Lower leg skin (tissue), 4 donors: ENCODE results near the gene NLRP6. TPM values are rescaled to one million over a fixed set of nuclear protein-coding genes. Genes with fewer than 3 reads are reported as not detected.
"Not testable (repeated sequence)": the region's sequence is repeated elsewhere in the genome, so short reads cannot be mapped to it uniquely, and the experiment has no call there.

ENCODE experiments used
- DNase-seq, 2 donors: peaks; one replicate each; pipeline ENCODE4 v3.0.0-alpha.2; 2019; ENCODE audit warnings: low spot score in 2 of 2
- H3K4me3 ChIP-seq: fragments of 200-600 bp; sonication (generic); 2 replicates; pipeline ENCODE4 v1.5.1; 2017; ENCODE audit warnings: mild to moderate bottlenecking, low read depth; ENCODE audit not compliant: poor library complexity, severe bottlenecking
- POLR2A ChIP-seq, 2 donors: fragments of 450-650 bp; IDR thresholded peaks; one replicate each; pipeline ENCODE4 v1.6.1; 2016 to 2017; ENCODE audit warnings: antibody characterized with exemption in 2 of 2, mild to moderate bottlenecking in 1 of 2, moderate library complexity in 1 of 2
- WGBS, 2 donors: methylation state at CpG; one replicate each; pipeline ENCODE4 v1.1.5; 2018; 5-methylcytosine and 5-hydroxymethylcytosine counted together
- intact Hi-C: fragments of 100-400 bp; cut with DNase I; formaldehyde crosslinking; loops from one replicate; pipeline ENCODE4 v1.15.0; 2023; ENCODE audit warnings: low total_unique reads
- total RNA-seq, 4 donors: library from RNA; depleted of rRNA; stranded (reverse); fragments of >200 nt; gene quantifications; one replicate each; pipeline ENCODE4 v1.1.0, GENCODE V29; 2016
- TF ChIP-seq, protein P1 (sequence below), 3 donors: fragments of 450-650 bp; IDR thresholded peaks; one replicate each; pipeline ENCODE4 v1.5.1; 2016; ENCODE audit warnings: antibody characterized with exemption in 3 of 3, mild to moderate bottlenecking in 3 of 3, moderate library complexity in 2 of 3

The NLRP6 gene
- total RNA-seq, 4 donors from 2014 or later = 0.25 to 0.32 (median 0.27) TPM; not detected in 1

GRCh38 chr11:312092-312816 lies 34.0 kb downstream of the NLRP6 start:
- DNase-seq = no peak
- intact Hi-C loops = no loop called here
- no peak for TF ChIP-seq POLR2A (IDR thresholded peaks at IDR 0.05)
- TF ChIP-seq, protein P1, sequence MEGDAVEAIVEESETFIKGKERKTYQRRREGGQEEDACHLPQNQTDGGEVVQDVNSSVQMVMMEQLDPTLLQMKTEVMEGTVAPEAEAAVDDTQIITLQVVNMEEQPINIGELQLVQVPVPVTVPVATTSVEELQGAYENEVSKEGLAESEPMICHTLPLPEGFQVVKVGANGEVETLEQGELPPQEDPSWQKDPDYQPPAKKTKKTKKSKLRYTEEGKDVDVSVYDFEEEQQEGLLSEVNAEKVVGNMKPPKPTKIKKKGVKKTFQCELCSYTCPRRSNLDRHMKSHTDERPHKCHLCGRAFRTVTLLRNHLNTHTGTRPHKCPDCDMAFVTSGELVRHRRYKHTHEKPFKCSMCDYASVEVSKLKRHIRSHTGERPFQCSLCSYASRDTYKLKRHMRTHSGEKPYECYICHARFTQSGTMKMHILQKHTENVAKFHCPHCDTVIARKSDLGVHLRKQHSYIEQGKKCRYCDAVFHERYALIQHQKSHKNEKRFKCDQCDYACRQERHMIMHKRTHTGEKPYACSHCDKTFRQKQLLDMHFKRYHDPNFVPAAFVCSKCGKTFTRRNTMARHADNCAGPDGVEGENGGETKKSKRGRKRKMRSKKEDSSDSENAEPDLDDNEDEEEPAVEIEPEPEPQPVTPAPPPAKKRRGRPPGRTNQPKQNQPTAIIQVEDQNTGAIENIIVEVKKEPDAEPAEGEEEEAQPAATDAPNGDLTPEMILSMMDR (IDR thresholded peaks at IDR 0.05) = no peak
- no peak overlapping the region for H3K4me3 ChIP-seq
- WGBS, 2 donors = 50 to 60% methylated on average over 14 of the region's 14 CpGs

- no peak for DNase-seq
- intact Hi-C loops = no loop called here
- 43 to 50% methylated on average over 8 of the region's 8 CpGs for WGBS, 2 donors
- no peak for TF ChIP-seq POLR2A (IDR thresholded peaks at IDR 0.05)
- TF ChIP-seq, protein P1 (IDR thresholded peaks at IDR 0.05) = no peak
- no peak overlapping the region for H3K4me3 ChIP-seq
Measured at GRCh38 chr11:313304-313786, 35.1 kb downstream of the NLRP6 start.

- 6 to 12% methylated on average over 16 to 17 of the region's 18 CpGs for WGBS, 2 donors
- intact Hi-C loops = no loop called here
- H3K4me3 ChIP-seq = peak within 1 kb of the TSS; percentile 31
- TF ChIP-seq, protein P1 (IDR thresholded peaks at IDR 0.05) = no peak
- TF ChIP-seq POLR2A (IDR thresholded peaks at IDR 0.05) = no peak
- DNase-seq = no peak
Measured at GRCh38 chr11:313787-314553, 35.8 kb downstream of the NLRP6 start, which contains the start of gene IFITM1. Gene IFITM1, plus strand, starts transcription at chr11:314040. Its CDS starts 131 bp downstream, at chr11:314171.

DNA sequence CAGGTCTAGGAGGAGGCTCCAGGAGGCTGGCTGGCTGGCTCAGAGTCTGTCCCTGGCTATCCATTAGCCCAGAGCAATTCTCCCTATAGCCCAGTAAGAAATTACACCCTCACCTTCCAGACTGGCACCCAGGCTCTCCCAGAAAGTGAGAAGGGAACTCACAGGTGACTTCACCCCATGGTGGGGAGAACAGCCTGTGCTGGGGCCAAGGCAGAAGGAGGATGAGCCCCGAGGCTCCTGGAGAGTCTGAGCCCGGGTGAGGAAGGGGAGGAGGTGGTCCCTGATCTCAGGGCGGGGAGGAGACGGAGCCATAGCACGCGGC lies 36.3 kb downstream of the NLRP6 start:
- DNase-seq, intact Hi-C loops: not testable (repeated sequence)
- 23 to 28% methylated on average over 6 of the region's 6 CpGs for WGBS, 2 donors
- H3K4me3 ChIP-seq = peak overlapping the region; percentile 31

DNA sequence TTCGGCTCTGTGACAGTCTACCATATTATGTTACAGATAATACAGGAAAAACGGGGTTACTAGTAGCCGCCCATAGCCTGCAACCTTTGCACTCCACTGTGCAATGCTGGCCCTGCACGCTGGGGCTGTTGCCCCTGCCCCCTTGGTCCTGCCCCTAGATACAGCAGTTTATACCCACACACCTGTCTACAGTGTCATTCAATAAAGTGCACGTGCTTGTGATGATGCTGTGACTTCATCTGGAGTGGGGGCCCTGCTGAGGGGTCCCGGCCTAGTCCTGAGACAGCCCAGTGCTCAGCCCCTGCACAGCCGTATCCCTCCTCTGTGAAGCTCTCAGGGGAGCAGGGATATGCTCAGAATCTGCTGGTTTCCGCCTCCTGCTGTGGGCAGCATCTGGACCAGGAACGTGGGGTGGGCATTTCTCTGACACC lies 36.9 kb downstream of the NLRP6 start:
- DNase-seq = no peak

More for the DNA sequence above, 36.9 kb downstream of the NLRP6 start:
- TF ChIP-seq, protein P1 (IDR thresholded peaks at IDR 0.05) = no peak
- TF ChIP-seq POLR2A (IDR thresholded peaks at IDR 0.05) = no peak
- intact Hi-C loops = no loop called here
- WGBS, 2 donors = 61 to 69% methylated on average over 9 of the region's 9 CpGs
- peak overlapping the region; percentile 11 for H3K4me3 ChIP-seq
